ENCODE measurements around the gene DCAF8.

- TF ChIP-seq, protein P1, sequence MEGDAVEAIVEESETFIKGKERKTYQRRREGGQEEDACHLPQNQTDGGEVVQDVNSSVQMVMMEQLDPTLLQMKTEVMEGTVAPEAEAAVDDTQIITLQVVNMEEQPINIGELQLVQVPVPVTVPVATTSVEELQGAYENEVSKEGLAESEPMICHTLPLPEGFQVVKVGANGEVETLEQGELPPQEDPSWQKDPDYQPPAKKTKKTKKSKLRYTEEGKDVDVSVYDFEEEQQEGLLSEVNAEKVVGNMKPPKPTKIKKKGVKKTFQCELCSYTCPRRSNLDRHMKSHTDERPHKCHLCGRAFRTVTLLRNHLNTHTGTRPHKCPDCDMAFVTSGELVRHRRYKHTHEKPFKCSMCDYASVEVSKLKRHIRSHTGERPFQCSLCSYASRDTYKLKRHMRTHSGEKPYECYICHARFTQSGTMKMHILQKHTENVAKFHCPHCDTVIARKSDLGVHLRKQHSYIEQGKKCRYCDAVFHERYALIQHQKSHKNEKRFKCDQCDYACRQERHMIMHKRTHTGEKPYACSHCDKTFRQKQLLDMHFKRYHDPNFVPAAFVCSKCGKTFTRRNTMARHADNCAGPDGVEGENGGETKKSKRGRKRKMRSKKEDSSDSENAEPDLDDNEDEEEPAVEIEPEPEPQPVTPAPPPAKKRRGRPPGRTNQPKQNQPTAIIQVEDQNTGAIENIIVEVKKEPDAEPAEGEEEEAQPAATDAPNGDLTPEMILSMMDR (conservative IDR thresholded peaks at IDR 0.05): no peak
- TF ChIP-seq ZFX (IDR thresholded peaks at IDR 0.05): no peak
Measured at GRCh38 chr1:160309571-160309970, 47.2 kb upstream of the DCAF8 start.

Data from C4-2B (cell line).